ENCODE results near the gene CRACDL.

GRCh38 chr2:98775146-98775986, 160.7 kb downstream of the CRACDL start:
- TF ChIP-seq CTCF (IDR thresholded peaks at IDR 0.05) (no peak), POLR2A (IDR thresholded peaks at IDR 0.05) (no peak)
